Epithelial cell of proximal tubule (primary cell): ENCODE results near the gene ZC3H13. TPM values are rescaled to one million over a fixed set of nuclear protein-coding genes. Genes with fewer than 3 reads are reported as not detected.
A peak's percentile ranks its signal among the peaks of the same experiment; 100 is the strongest.

ENCODE experiments used
- DNase-seq: peaks from one replicate; pipeline ENCODE4 v3.0.0-alpha.2; 2011; ENCODE audit warnings: low read depth
- H3K4me3 ChIP-seq: 2 replicates; pipeline ENCODE4 v1.5.1; 2011; ENCODE audit warnings: low read depth, mild to moderate bottlenecking, low read length
- CTCF ChIP-seq: conservative IDR thresholded peaks from 2 replicates; pipeline ENCODE4 v1.5.1; 2012; ENCODE audit warnings: low read depth, mild to moderate bottlenecking, low read length
- total RNA-seq: library from RNA; depleted of rRNA; stranded (reverse); fragments of >200 nt; gene quantifications from 2 replicates; pipeline ENCODE4 v1.2.3, GENCODE V29; 2015

ZC3H13 gene
- total RNA-seq, 1 donor from 2014 or later, result 16.9 TPM

GRCh38 chr13:45932676-45933075, 119.9 kb downstream of the ZC3H13 start:
- no peak for DNase-seq
- no peak for TF ChIP-seq CTCF
- no peak overlapping the region for H3K4me3 ChIP-seq

- H3K4me3 ChIP-seq, result no peak overlapping the region
- TF ChIP-seq CTCF, result no peak
- no peak for DNase-seq
Measured at GRCh38 chr13:45932172-45932571, 120.4 kb downstream of the ZC3H13 start.

GRCh38 chr13:45931211-45931610, 121.3 kb downstream of the ZC3H13 start:
- no peak for DNase-seq
- no peak for TF ChIP-seq CTCF
- no peak overlapping the region for H3K4me3 ChIP-seq

GRCh38 chr13:45930177-45930576, 122.4 kb downstream of the ZC3H13 start:
- DNase-seq, result no peak
- no peak for TF ChIP-seq CTCF

GRCh38 chr13:45928843-45929242, 123.7 kb downstream of the ZC3H13 start:
- DNase-seq, result peak; percentile 64
- no peak overlapping the region for H3K4me3 ChIP-seq
- no peak for TF ChIP-seq CTCF

More at GRCh38 chr13:45930177-45930576, 122.4 kb downstream of the ZC3H13 start:
- no peak overlapping the region for H3K4me3 ChIP-seq

- H3K4me3 ChIP-seq, result no peak overlapping the region
- no peak for TF ChIP-seq CTCF
- DNase-seq, result peak; percentile 25
Measured at GRCh38 chr13:45928176-45928575, 124.4 kb downstream of the ZC3H13 start.

GRCh38 chr13:45926741-45927140, 125.8 kb downstream of the ZC3H13 start:
- no peak for TF ChIP-seq CTCF
- no peak for DNase-seq
- no peak overlapping the region for H3K4me3 ChIP-seq
